Small intestine (tissue), 7 donors: ENCODE measurements around the gene FOSL2. TPM values are rescaled to one million over a fixed set of nuclear protein-coding genes. Genes with fewer than 3 reads are reported as not detected.

ENCODE experiments used
- DNase-seq, 2 donors: peaks; one replicate each; pipeline versions ENCODE4 v3.0.0 to v3.0.0-alpha.2; 2013
- FAIRE-seq: peaks from 2 replicates; lab custom pipeline; 2012; peaks lifted over from hg19 to GRCh38; lab: Jason Lieb, UNC
- H3K27ac ChIP-seq, 3 donors: one replicate each; pipeline ENCODE4 v1.5.1; 2013; ENCODE audit warnings: low read length in 2 of 3, mild to moderate bottlenecking in 2 of 3, control low read depth in 1 of 3, inconsistent platforms in 1 of 3, low read depth in 1 of 3, moderate library complexity in 1 of 3
- H3K27me3 ChIP-seq, 3 donors: one replicate each; pipeline ENCODE4 v1.6.1; 2013; ENCODE audit warnings: low read length in 3 of 3, inconsistent platforms in 1 of 3; ENCODE audit not compliant: control insufficient read depth in 3 of 3, insufficient read depth in 3 of 3
- H3K36me3 ChIP-seq, 3 donors: one replicate each; pipeline ENCODE4 v1.6.1; 2013; ENCODE audit warnings: low read length in 3 of 3, inconsistent platforms in 1 of 3, low read depth in 1 of 3, mild to moderate bottlenecking in 1 of 3, moderate library complexity in 1 of 3; ENCODE audit not compliant: control insufficient read depth in 3 of 3, insufficient read depth in 2 of 3
- H3K4me1 ChIP-seq, 3 donors: one replicate each; pipeline ENCODE4 v1.6.1; 2013; ENCODE audit warnings: low read length in 2 of 3, inconsistent platforms in 1 of 3, low read depth in 1 of 3, mild to moderate bottlenecking in 1 of 3, moderate library complexity in 1 of 3; ENCODE audit not compliant: control insufficient read depth in 3 of 3, insufficient read depth in 2 of 3
- H3K4me3 ChIP-seq, 3 donors: one replicate each; pipeline ENCODE4 v1.5.1; 2013; ENCODE audit warnings: low read length in 3 of 3, control low read depth in 1 of 3, inconsistent platforms in 1 of 3, low read depth in 1 of 3, mild to moderate bottlenecking in 1 of 3, moderate library complexity in 1 of 3
- H3K9me3 ChIP-seq, 2 donors: one replicate each; pipeline ENCODE4 v1.6.1; 2013; ENCODE audit warnings: low read depth in 1 of 2, low read length in 1 of 2; ENCODE audit not compliant: control insufficient read depth in 2 of 2, insufficient read depth in 1 of 2
- WGBS, 3 donors: extraction: QIAGEN DNeasy Blood & Tissue Kit; methylation state at CpG; one replicate each; pipeline ENCODE4 v1.1.7; 2013; 5-methylcytosine and 5-hydroxymethylcytosine counted together
- polyA plus RNA-seq, 4 donors: library from polyadenylated mRNA; stranded (reverse) in 3 of 4; unstranded in 1 of 4; fragments of 200-250 nt in 3 of 4; fragments of 120-200 nt in 1 of 4; gene quantifications; one replicate each; pipeline versions ENCODE4 v1.2.1 to v1.2.3, GENCODE V29; 2013
- donor health status: healthy with polysubstance abuse.
- donor health status: control.
- donor health status: control.
- donor health status: Bipolar disorder and iron deficiency.
- donor health status: healthy.

The FOSL2 gene
- polyA plus RNA-seq, 4 donors = 29.2 to 82.6 (median 40.7) TPM

- H3K4me1 ChIP-seq = peaks cover 0 to 20% (median 2%) of the 10 kb centered on the region in 3 donors
- DNase-seq (no peak), FAIRE-seq (no peak)
- no peak overlapping the region for H3K4me3 ChIP-seq
- H3K27me3 ChIP-seq = no peaks in the 10 kb centered on the region
- H3K9me3 ChIP-seq = no peaks in the 10 kb centered on the region
- WGBS, 3 donors = 77 to 94% (median 91%) methylated on average over 5 of the region's 5 CpGs
- no peaks in the 10 kb centered on the region for H3K36me3 ChIP-seq
- no peak overlapping the region for H3K27ac ChIP-seq
Observed at GRCh38 chr2:28352104-28352503, 40.6 kb upstream of the FOSL2 start.

GRCh38 chr2:28352610-28353195 is 40.0 kb upstream of the FOSL2 start:
- DNase-seq = no peak
- H3K27me3 ChIP-seq = no peaks in the 10 kb centered on the region
- no peak overlapping the region for H3K4me3 ChIP-seq
- H3K27ac ChIP-seq = no peak overlapping the region
- WGBS, 3 donors = 83 to 87% (median 86%) methylated on average over 16 of the region's 16 CpGs
- FAIRE-seq = no peak
- H3K36me3 ChIP-seq = no peaks in the 10 kb centered on the region
- no peaks in the 10 kb centered on the region for H3K9me3 ChIP-seq
- peaks cover 0 to 22% (median 2%) of the 10 kb centered on the region in 3 donors for H3K4me1 ChIP-seq

GRCh38 chr2:28354920-28355520 is 37.6 kb upstream of the FOSL2 start:
- H3K27ac ChIP-seq = peak overlapping the region in 2 of 3 donors; percentile 70 to 77
- H3K27me3 ChIP-seq = no peaks in the 10 kb centered on the region
- peaks cover 6 to 41% (median 10%) of the 10 kb centered on the region in 3 donors for H3K4me1 ChIP-seq
- no peaks in the 10 kb centered on the region for H3K9me3 ChIP-seq
- DNase-seq (no peak), FAIRE-seq (no peak)
- H3K4me3 ChIP-seq = no peak overlapping the region
- WGBS, 3 donors = 92 to 97% (median 93%) methylated on average over 10 of the region's 10 CpGs
- no peaks in the 10 kb centered on the region for H3K36me3 ChIP-seq

GRCh38 chr2:28355521-28356094 is 37.0 kb upstream of the FOSL2 start:
- Histone ChIP-seq H3K9me3 (no peaks in the 10 kb centered on the region), H3K27ac (peak overlapping the region; percentile 1 to 77 (median 70)), H3K27me3 (no peaks in the 10 kb centered on the region), H3K4me3 (no peak overlapping the region), H3K36me3 (no peaks in the 10 kb centered on the region), H3K4me1 (peaks cover 6 to 46% (median 10%) of the 10 kb centered on the region in 3 donors)
- FAIRE-seq = no peak
- DNase-seq = no peak
- WGBS, 3 donors = 80 to 85% (median 81%) methylated on average over 6 of the region's 6 CpGs

GRCh38 chr2:28356095-28356911 is 36.4 kb upstream of the FOSL2 start:
- DNase-seq (peak; percentile 63 to 88), FAIRE-seq (no peak)
- H3K4me1 ChIP-seq = peaks cover 6 to 46% (median 10%) of the 10 kb centered on the region in 3 donors
- H3K4me3 ChIP-seq = no peak overlapping the region
- H3K27me3 ChIP-seq = no peaks in the 10 kb centered on the region
- no peaks in the 10 kb centered on the region for H3K9me3 ChIP-seq
- no peaks in the 10 kb centered on the region for H3K36me3 ChIP-seq
- 20 to 40% (median 30%) methylated on average over 16 to 17 of the region's 17 CpGs for whole genome bisulfite sequencing, 3 donors
- H3K27ac ChIP-seq = peak overlapping the region; percentile 1 to 77 (median 70)

- Histone ChIP-seq H3K4me1 (peaks cover 6 to 46% (median 10%) of the 10 kb centered on the region in 3 donors), H3K27me3 (no peaks in the 10 kb centered on the region), H3K27ac (no peak overlapping the region), H3K36me3 (no peaks in the 10 kb centered on the region), H3K9me3 (no peaks in the 10 kb centered on the region), H3K4me3 (no peak overlapping the region)
- WGBS, 3 donors = 89 to 94% (median 94%) methylated on average over 5 of the region's 5 CpGs
- FAIRE-seq (no peak), DNase-seq (no peak)
Observed at GRCh38 chr2:28357055-28357454, 35.6 kb upstream of the FOSL2 start.

- Histone ChIP-seq H3K27ac (peak overlapping the region in 1 of 3 donors; percentile 43), H3K4me3 (no peak overlapping the region), H3K27me3 (no peaks in the 10 kb centered on the region), H3K4me1 (peaks cover 6 to 46% (median 10%) of the 10 kb centered on the region in 3 donors), H3K9me3 (no peaks in the 10 kb centered on the region), H3K36me3 (no peaks in the 10 kb centered on the region)
- 84 to 87% (median 86%) methylated on average over 19 of the region's 19 CpGs for WGBS, 3 donors
- no peak for DNase-seq
- FAIRE-seq = no peak
Observed at GRCh38 chr2:28357948-28358667, 34.5 kb upstream of the FOSL2 start.
